Keratinocyte (primary cell): ENCODE measurements around the gene HDAC1.

Experiments
- EZH2 ChIP-seq: IDR thresholded peaks from one replicate; pipeline ENCODE4 v1.6.1; 2012; ENCODE audit warnings: inconsistent platforms, mild to moderate bottlenecking, low read length, moderate library complexity
- TF ChIP-seq, protein P1 (sequence below), 3 experiments: IDR thresholded peaks in 1 of 3; conservative IDR thresholded peaks in 1 of 3; optimal IDR thresholded peaks in 1 of 3; 2 replicates in 2 of 3; 3 replicates in 1 of 3; pipeline versions ENCODE3 to v1.5.1; 2011; ENCODE audit warnings: low read length in 3 of 3, mild to moderate bottlenecking in 3 of 3, moderate library complexity in 2 of 3, control low read depth in 1 of 3, inconsistent platforms in 1 of 3; ENCODE audit not compliant: insufficient read depth in 2 of 3; ENCODE audit errors: extremely low read depth in 1 of 3

DNA sequence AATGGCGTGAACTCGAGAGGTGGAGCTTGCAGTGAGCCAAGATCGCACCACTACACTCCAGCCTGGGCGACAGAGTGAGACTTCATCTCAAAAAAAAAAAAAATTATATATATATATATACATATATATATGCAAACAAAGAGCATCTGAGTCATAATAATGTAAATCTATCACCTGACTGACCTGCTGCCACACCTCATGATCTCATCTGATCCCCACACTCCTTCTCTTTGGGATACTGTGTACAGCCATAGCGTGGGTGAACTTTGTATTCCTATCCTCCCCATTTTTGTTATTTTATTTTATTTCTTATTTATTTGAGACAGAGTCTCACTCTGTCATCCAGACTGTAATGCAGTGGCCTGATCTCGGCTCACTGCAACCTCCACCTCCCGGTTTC, 2.6 kb upstream of the HDAC1 start:
- TF ChIP-seq EZH2 = no peak
- TF ChIP-seq, protein P1, sequence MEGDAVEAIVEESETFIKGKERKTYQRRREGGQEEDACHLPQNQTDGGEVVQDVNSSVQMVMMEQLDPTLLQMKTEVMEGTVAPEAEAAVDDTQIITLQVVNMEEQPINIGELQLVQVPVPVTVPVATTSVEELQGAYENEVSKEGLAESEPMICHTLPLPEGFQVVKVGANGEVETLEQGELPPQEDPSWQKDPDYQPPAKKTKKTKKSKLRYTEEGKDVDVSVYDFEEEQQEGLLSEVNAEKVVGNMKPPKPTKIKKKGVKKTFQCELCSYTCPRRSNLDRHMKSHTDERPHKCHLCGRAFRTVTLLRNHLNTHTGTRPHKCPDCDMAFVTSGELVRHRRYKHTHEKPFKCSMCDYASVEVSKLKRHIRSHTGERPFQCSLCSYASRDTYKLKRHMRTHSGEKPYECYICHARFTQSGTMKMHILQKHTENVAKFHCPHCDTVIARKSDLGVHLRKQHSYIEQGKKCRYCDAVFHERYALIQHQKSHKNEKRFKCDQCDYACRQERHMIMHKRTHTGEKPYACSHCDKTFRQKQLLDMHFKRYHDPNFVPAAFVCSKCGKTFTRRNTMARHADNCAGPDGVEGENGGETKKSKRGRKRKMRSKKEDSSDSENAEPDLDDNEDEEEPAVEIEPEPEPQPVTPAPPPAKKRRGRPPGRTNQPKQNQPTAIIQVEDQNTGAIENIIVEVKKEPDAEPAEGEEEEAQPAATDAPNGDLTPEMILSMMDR (optimal IDR thresholded peaks at IDR 0.05 in 1 of 3, IDR thresholded peaks at IDR 0.05 in 1 of 3, conservative IDR thresholded peaks at IDR 0.05 in 1 of 3; ENCODE audit: extremely low read depth in 1 of 3, insufficient read depth in 2 of 3, low read length in 3 of 3) = no peak
